HEK293 (cell line): ENCODE data around the gene E2F1.

Experiments used
- EGR2 ChIP-seq: fragments of 450-650 bp; formaldehyde crosslinking; IDR thresholded peaks from 2 replicates; pipeline ENCODE4 v1.5.1; 2016; ENCODE audit warnings: low read depth, missing biosample characterization, missing genetic modification characterization
- KLF1 ChIP-seq: fragments of 450-650 bp; formaldehyde crosslinking; IDR thresholded peaks from 2 replicates; pipeline ENCODE4 v1.5.1; 2016; ENCODE audit warnings: missing biosample characterization, missing genetic modification characterization
- KLF16 ChIP-seq: fragments of 450-650 bp; formaldehyde crosslinking; IDR thresholded peaks from 2 replicates; pipeline ENCODE4 v1.5.1; 2017; ENCODE audit warnings: missing biosample characterization, missing genetic modification characterization
- MZF1 ChIP-seq: fragments of 450-650 bp; formaldehyde crosslinking; IDR thresholded peaks from 2 replicates; pipeline ENCODE4 v1.5.1; 2017; ENCODE audit warnings: missing biosample characterization, missing genetic modification characterization, borderline replicate concordance
- SALL2 ChIP-seq: fragments of 450-650 bp; formaldehyde crosslinking; IDR thresholded peaks from 2 replicates; pipeline ENCODE4 v1.5.0; 2017; ENCODE audit warnings: missing biosample characterization, mild to moderate bottlenecking, missing genetic modification characterization, borderline replicate concordance
- YY1 ChIP-seq: fragments of 450-650 bp; formaldehyde crosslinking; IDR thresholded peaks from 2 replicates; pipeline ENCODE4 v1.5.1; 2018; ENCODE audit warnings: missing biosample characterization, missing genetic modification characterization
- ZNF223 ChIP-seq: fragments of 450-650 bp; formaldehyde crosslinking; IDR thresholded peaks from 2 replicates; pipeline ENCODE4 v1.5.1; 2016; ENCODE audit warnings: missing biosample characterization, missing genetic modification characterization
- ZNF324 ChIP-seq: fragments of 450-650 bp; formaldehyde crosslinking; IDR thresholded peaks from 2 replicates; pipeline ENCODE4 v1.5.1; 2016; ENCODE audit warnings: missing biosample characterization, missing genetic modification characterization
- ZNF391 ChIP-seq: fragments of 450-650 bp; formaldehyde crosslinking; IDR thresholded peaks from 2 replicates; pipeline ENCODE4 v1.5.1; 2016; ENCODE audit warnings: low read depth, missing biosample characterization, missing genetic modification characterization, borderline replicate concordance
- ZNF416 ChIP-seq: fragments of 450-650 bp; formaldehyde crosslinking; IDR thresholded peaks from 2 replicates; pipeline ENCODE4 v1.5.1; 2016; ENCODE audit warnings: missing biosample characterization, missing genetic modification characterization
- ZNF623 ChIP-seq: fragments of 450-650 bp; formaldehyde crosslinking; IDR thresholded peaks from 2 replicates; pipeline ENCODE4 v1.5.1; 2016; ENCODE audit warnings: missing biosample characterization, missing genetic modification characterization
- ZNF776 ChIP-seq: fragments of 450-650 bp; formaldehyde crosslinking; IDR thresholded peaks from 2 replicates; pipeline ENCODE4 v1.5.0; 2017; ENCODE audit warnings: missing biosample characterization, missing genetic modification characterization, borderline replicate concordance
- ZNF791 ChIP-seq: fragments of 450-650 bp; formaldehyde crosslinking; IDR thresholded peaks from 2 replicates; pipeline ENCODE4 v1.5.1; 2016; ENCODE audit warnings: missing biosample characterization, missing genetic modification characterization
- ZSCAN16 ChIP-seq: fragments of 450-650 bp; formaldehyde crosslinking; IDR thresholded peaks from 2 replicates; pipeline ENCODE4 v1.5.1; 2016; ENCODE audit warnings: missing biosample characterization, missing genetic modification characterization
- ZSCAN30 ChIP-seq: fragments of 450-650 bp; IDR thresholded peaks from 2 replicates; pipeline ENCODE4 v1.5.1; 2018; ENCODE audit warnings: missing biosample characterization, mild to moderate bottlenecking, missing genetic modification characterization, moderate library complexity
- TF ChIP-seq, protein P1 (sequence below): fragments of 450-650 bp; formaldehyde crosslinking; IDR thresholded peaks from 2 replicates; pipeline ENCODE4 v1.5.1; 2017; ENCODE audit warnings: missing biosample characterization, mild to moderate bottlenecking, missing genetic modification characterization, moderate library complexity
- TF ChIP-seq, protein P2 (sequence below): fragments of 450-650 bp; formaldehyde crosslinking; IDR thresholded peaks from 2 replicates; pipeline ENCODE4 v1.5.1; 2016; ENCODE audit warnings: missing biosample characterization, missing genetic modification characterization
- TF ChIP-seq, protein P3 (sequence below): fragments of 450-650 bp; formaldehyde crosslinking; IDR thresholded peaks from 2 replicates; pipeline ENCODE4 v1.5.1; 2016; ENCODE audit warnings: missing biosample characterization, missing genetic modification characterization
- TF ChIP-seq, protein P4 (sequence below): fragments of 450-650 bp; formaldehyde crosslinking; IDR thresholded peaks from 2 replicates; pipeline ENCODE4 v1.5.1; 2016; ENCODE audit warnings: missing biosample characterization, missing genetic modification characterization
- TF ChIP-seq, protein P5 (sequence below): fragments of 450-650 bp; formaldehyde crosslinking; IDR thresholded peaks from 2 replicates; pipeline ENCODE4 v1.5.1; 2017; ENCODE audit warnings: missing biosample characterization, missing genetic modification characterization
- TF ChIP-seq, protein P6 (sequence below): fragments of 450-650 bp; formaldehyde crosslinking; IDR thresholded peaks from 2 replicates; pipeline ENCODE4 v1.5.1; 2017; ENCODE audit warnings: missing biosample characterization, missing genetic modification characterization
- TF ChIP-seq, protein P7 (sequence below): fragments of 450-650 bp; formaldehyde crosslinking; IDR thresholded peaks from 2 replicates; pipeline ENCODE4; 2016; ENCODE audit warnings: missing biosample characterization, missing genetic modification characterization

The E2F1 gene

DNA sequence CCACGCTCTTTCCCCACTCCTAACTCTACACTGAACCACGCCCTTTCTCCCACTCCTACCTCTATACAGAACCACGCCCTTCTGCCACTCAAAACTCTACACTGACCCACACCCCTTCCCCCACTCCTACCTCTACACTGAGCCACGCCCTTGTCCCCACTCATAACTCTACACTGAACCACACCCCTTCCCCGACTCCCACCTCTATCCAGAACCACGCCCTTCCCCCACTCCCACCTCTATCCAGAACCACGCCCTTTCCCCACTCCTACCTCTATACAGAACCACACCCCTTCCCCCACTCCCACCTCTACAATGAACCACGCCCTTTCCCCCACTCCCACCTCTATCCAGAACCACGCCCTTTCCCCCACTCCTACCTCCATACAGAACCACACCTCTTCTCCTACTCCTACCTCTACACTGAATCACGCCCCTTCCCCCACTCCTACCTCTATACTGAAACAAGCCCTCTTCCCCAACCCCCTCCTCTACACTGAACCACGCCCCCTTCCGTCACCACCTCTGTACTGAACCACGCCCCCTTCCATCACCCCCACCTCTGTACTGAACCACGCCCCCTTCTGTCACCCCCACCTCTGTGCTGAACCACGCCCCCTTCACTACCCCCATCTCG is 23.8 kb upstream of the E2F1 start (continued):
- TF ChIP-seq, protein P1, sequence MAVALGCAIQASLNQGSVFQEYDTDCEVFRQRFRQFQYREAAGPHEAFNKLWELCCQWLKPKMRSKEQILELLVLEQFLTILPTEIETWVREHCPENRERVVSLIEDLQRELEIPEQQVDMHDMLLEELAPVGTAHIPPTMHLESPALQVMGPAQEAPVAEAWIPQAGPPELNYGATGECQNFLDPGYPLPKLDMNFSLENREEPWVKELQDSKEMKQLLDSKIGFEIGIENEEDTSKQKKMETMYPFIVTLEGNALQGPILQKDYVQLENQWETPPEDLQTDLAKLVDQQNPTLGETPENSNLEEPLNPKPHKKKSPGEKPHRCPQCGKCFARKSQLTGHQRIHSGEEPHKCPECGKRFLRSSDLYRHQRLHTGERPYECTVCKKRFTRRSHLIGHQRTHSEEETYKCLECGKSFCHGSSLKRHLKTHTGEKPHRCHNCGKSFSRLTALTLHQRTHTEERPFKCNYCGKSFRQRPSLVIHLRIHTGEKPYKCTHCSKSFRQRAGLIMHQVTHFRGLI (tag by site-specific recombination), result no peak
- TF ChIP-seq ZNF791 (tag by site-specific recombination) (no peak), ZNF623 (tag by site-specific recombination) (no peak), YY1 (no peak), KLF1 (tag by site-specific recombination) (peak; percentile 100), ZNF776 (no peak), ZNF416 (no peak), MZF1 (tag by site-specific recombination) (no peak), SALL2 (no peak), ZNF223 (tag by site-specific recombination) (no peak), ZNF324 (tag by site-specific recombination) (no peak), ZNF391 (tag by site-specific recombination) (no peak), ZSCAN16 (tag by site-specific recombination) (no peak), ZSCAN30 (no peak), KLF16 (tag by site-specific recombination) (no peak), EGR2 (tag by site-specific recombination) (peak; percentile 98)
- TF ChIP-seq, protein P2, sequence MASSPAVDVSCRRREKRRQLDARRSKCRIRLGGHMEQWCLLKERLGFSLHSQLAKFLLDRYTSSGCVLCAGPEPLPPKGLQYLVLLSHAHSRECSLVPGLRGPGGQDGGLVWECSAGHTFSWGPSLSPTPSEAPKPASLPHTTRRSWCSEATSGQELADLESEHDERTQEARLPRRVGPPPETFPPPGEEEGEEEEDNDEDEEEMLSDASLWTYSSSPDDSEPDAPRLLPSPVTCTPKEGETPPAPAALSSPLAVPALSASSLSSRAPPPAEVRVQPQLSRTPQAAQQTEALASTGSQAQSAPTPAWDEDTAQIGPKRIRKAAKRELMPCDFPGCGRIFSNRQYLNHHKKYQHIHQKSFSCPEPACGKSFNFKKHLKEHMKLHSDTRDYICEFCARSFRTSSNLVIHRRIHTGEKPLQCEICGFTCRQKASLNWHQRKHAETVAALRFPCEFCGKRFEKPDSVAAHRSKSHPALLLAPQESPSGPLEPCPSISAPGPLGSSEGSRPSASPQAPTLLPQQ (tag by site-specific recombination), result no peak
- TF ChIP-seq, protein P3, sequence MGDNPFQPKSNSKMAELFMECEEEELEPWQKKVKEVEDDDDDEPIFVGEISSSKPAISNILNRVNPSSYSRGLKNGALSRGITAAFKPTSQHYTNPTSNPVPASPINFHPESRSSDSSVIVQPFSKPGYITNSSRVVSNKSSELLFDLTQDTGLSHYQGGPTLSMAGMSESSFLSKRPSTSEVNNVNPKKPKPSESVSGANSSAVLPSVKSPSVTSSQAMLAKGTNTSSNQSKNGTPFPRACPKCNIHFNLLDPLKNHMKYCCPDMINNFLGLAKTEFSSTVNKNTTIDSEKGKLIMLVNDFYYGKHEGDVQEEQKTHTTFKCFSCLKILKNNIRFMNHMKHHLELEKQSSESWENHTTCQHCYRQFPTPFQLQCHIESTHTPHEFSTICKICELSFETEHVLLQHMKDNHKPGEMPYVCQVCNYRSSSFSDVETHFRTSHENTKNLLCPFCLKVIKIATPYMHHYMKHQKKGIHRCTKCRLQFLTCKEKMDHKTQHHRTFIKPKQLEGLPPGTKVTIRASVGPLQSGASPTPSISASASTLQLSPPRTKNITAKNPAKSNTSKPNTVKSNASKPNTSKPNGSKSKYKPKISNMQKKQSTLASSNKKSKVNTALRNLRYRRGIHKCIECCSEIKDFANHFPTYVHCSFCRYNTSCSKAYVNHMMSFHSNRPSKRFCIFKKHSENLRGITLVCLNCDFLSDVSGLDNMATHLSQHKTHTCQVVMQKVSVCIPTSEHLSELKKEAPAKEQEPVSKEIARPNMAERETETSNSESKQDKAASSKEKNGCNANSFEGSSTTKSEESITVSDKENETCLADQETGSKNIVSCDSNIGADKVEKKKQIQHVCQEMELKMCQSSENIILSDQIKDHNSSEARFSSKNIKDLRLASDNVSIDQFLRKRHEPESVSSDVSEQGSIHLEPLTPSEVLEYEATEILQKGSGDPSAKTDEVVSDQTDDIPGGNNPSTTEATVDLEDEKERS (tag by site-specific recombination), result no peak
- TF ChIP-seq, protein P4, sequence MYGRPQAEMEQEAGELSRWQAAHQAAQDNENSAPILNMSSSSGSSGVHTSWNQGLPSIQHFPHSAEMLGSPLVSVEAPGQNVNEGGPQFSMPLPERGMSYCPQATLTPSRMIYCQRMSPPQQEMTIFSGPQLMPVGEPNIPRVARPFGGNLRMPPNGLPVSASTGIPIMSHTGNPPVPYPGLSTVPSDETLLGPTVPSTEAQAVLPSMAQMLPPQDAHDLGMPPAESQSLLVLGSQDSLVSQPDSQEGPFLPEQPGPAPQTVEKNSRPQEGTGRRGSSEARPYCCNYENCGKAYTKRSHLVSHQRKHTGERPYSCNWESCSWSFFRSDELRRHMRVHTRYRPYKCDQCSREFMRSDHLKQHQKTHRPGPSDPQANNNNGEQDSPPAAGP (tag by site-specific recombination), result peak; percentile 45
- TF ChIP-seq, protein P5, sequence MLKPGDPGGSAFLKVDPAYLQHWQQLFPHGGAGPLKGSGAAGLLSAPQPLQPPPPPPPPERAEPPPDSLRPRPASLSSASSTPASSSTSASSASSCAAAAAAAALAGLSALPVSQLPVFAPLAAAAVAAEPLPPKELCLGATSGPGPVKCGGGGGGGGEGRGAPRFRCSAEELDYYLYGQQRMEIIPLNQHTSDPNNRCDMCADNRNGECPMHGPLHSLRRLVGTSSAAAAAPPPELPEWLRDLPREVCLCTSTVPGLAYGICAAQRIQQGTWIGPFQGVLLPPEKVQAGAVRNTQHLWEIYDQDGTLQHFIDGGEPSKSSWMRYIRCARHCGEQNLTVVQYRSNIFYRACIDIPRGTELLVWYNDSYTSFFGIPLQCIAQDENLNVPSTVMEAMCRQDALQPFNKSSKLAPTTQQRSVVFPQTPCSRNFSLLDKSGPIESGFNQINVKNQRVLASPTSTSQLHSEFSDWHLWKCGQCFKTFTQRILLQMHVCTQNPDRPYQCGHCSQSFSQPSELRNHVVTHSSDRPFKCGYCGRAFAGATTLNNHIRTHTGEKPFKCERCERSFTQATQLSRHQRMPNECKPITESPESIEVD (tag by site-specific recombination), result no peak
- TF ChIP-seq, protein P6, sequence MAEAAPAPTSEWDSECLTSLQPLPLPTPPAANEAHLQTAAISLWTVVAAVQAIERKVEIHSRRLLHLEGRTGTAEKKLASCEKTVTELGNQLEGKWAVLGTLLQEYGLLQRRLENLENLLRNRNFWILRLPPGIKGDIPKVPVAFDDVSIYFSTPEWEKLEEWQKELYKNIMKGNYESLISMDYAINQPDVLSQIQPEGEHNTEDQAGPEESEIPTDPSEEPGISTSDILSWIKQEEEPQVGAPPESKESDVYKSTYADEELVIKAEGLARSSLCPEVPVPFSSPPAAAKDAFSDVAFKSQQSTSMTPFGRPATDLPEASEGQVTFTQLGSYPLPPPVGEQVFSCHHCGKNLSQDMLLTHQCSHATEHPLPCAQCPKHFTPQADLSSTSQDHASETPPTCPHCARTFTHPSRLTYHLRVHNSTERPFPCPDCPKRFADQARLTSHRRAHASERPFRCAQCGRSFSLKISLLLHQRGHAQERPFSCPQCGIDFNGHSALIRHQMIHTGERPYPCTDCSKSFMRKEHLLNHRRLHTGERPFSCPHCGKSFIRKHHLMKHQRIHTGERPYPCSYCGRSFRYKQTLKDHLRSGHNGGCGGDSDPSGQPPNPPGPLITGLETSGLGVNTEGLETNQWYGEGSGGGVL (tag by site-specific recombination), result peak; percentile 59
- TF ChIP-seq, protein P7, sequence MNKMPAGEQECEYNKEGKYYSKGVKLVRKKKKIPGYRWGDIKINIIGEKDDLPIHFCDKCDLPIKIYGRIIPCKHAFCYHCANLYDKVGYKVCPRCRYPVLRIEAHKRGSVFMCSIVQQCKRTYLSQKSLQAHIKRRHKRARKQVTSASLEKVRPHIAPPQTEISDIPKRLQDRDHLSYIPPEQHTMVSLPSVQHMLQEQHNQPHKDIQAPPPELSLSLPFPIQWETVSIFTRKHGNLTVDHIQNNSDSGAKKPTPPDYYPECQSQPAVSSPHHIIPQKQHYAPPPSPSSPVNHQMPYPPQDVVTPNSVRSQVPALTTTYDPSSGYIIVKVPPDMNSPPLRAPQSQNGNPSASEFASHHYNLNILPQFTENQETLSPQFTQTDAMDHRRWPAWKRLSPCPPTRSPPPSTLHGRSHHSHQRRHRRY (tag by site-specific recombination), result no peak
